Fibroblast of lung (primary cell): ENCODE results near the gene CDX2.

Experiments used
- EZH2 ChIP-seq: IDR thresholded peaks from 2 replicates; pipeline ENCODE4 v1.5.1; 2012; ENCODE audit warnings: low read length, control low read depth, mild to moderate bottlenecking; ENCODE audit errors: missing control alignments
- TF ChIP-seq, protein P1 (sequence below), 2 donors: IDR thresholded peaks in 1 of 2; conservative IDR thresholded peaks in 1 of 2; 1 replicate in 1 of 2; 2 replicates in 1 of 2; pipeline ENCODE4 v1.5.1; 2011 to 2012; ENCODE audit warnings: low read length in 2 of 2, control low read depth in 1 of 2, inconsistent platforms in 1 of 2, low read depth in 1 of 2, mild to moderate bottlenecking in 1 of 2

DNA sequence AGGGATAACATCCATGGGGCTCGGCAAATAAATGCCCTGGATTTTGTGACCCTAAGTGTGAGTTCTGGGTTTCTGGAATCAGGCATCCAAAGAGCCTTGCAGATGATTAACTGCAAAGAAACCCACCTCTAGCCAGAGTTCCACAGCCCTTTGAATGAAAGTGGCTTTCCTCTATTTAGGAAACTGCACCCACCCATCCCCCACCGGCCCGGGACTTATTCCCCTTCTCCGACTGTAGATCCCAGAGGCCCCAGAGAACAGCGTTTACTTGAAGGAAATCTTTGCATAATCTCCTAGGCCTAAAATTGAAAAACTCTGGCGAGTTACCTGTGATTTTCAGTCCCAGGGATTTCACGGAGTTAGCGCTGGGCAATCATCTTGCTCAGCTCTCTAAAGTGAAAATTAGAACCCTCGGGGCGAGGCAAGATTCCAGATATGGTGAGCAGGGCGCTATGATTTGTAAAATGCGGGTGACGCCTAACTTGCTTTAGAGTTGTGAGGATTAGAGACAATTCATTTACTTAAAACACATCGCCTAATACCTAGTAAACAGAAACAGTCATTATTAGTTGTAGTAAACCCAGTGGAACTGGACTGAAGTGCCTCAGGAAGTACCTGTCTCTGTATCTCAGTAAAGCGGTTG is 10.0 kb upstream of the CDX2 start:
- TF ChIP-seq, protein P1, sequence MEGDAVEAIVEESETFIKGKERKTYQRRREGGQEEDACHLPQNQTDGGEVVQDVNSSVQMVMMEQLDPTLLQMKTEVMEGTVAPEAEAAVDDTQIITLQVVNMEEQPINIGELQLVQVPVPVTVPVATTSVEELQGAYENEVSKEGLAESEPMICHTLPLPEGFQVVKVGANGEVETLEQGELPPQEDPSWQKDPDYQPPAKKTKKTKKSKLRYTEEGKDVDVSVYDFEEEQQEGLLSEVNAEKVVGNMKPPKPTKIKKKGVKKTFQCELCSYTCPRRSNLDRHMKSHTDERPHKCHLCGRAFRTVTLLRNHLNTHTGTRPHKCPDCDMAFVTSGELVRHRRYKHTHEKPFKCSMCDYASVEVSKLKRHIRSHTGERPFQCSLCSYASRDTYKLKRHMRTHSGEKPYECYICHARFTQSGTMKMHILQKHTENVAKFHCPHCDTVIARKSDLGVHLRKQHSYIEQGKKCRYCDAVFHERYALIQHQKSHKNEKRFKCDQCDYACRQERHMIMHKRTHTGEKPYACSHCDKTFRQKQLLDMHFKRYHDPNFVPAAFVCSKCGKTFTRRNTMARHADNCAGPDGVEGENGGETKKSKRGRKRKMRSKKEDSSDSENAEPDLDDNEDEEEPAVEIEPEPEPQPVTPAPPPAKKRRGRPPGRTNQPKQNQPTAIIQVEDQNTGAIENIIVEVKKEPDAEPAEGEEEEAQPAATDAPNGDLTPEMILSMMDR (conservative IDR thresholded peaks at IDR 0.05 in 1 of 2, IDR thresholded peaks at IDR 0.05 in 1 of 2; ENCODE audit: low read depth in 1 of 2, low read length in 2 of 2) = no peak
- no peak for TF ChIP-seq EZH2
